Measurements from ENCODE around the gene SYNE2. TPM values are rescaled to one million over a fixed set of nuclear protein-coding genes. Genes with fewer than 3 reads are reported as not detected.

The SYNE2 gene
- total RNA-seq, 1 donor from 2014 or later: 81.4 TPM

DNA sequence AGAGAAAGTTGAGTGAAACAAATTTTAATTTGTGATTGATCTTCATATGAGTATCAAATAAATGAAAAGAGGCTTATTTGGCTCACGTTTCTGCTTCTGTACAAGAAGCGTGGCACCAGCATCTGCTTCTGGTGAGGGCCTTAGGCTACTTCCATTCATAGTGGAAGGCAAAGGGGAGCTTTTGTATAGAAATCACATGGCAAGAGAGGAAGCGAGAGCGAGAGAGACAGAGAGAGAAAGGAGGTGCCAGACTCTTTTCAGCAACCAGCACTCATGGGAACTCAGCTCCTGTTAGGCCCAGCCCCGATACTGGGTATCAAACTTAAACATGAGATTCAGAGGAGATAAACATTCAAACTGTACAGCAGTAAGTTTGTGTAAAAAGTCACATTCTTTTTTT, 121.4 kb downstream of the SYNE2 start:
- no peak overlapping the region for H3K27ac ChIP-seq (ENCODE audit: low read depth, low read length)
- H3K4me3 ChIP-seq (ENCODE audit: low read length in 3 of 3): no peak overlapping the region
- no peaks in the 10 kb centered on the region for H3K27me3 ChIP-seq (ENCODE audit: control insufficient read depth in 3 of 3, insufficient read depth in 3 of 3, low read length in 3 of 3)
- H3K9me3 ChIP-seq (ENCODE audit: control insufficient read depth in 3 of 3, low read length in 3 of 3): no peaks in the 10 kb centered on the region
- H3K4me1 ChIP-seq (ENCODE audit: control insufficient read depth in 3 of 3, insufficient read depth in 3 of 3, low read length in 3 of 3): no peaks in the 10 kb centered on the region
- H3K9ac ChIP-seq (ENCODE audit: low read depth in 1 of 3, low read length in 3 of 3): no peak overlapping the region
- peaks cover 0 to 5% (median 0%) of the 10 kb centered on the region in 3 donors for H3K36me3 ChIP-seq (ENCODE audit: control insufficient read depth in 3 of 3, insufficient read depth in 3 of 3, low read length in 3 of 3)

DNA sequence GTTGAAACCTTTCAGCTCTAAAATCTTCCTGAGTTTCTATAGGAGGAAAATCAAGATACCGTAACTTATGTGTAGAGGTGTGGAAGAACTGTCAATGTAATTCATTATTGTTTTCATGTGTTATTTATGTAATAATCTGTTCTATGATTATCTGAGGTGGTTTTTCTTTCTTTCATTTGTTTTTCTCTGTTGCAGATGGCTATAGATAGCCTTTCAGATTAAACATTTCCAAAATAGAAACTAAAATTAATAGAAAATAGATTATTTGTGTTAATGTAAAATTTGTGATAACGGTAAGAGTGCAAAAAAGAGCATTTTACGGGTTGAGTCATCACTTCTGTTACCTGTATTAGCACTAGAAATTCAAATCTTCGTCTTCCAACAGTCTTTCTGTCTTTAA, 128.8 kb downstream of the SYNE2 start:
- H3K9ac ChIP-seq (ENCODE audit: low read depth in 1 of 3, low read length in 3 of 3): no peak overlapping the region
- H3K27me3 ChIP-seq (ENCODE audit: control insufficient read depth in 3 of 3, insufficient read depth in 3 of 3, low read length in 3 of 3): no peaks in the 10 kb centered on the region
- H3K27ac ChIP-seq (ENCODE audit: low read depth, low read length): no peak overlapping the region
- peaks cover 0 to 8% (median 4%) of the 10 kb centered on the region in 3 donors for H3K36me3 ChIP-seq (ENCODE audit: control insufficient read depth in 3 of 3, insufficient read depth in 3 of 3, low read length in 3 of 3)
- no peak overlapping the region for H3K4me3 ChIP-seq (ENCODE audit: low read length in 3 of 3)
- H3K4me1 ChIP-seq (ENCODE audit: control insufficient read depth in 3 of 3, insufficient read depth in 3 of 3, low read length in 3 of 3): no peaks in the 10 kb centered on the region
- no peaks in the 10 kb centered on the region for H3K9me3 ChIP-seq (ENCODE audit: control insufficient read depth in 3 of 3, low read length in 3 of 3)

DNA sequence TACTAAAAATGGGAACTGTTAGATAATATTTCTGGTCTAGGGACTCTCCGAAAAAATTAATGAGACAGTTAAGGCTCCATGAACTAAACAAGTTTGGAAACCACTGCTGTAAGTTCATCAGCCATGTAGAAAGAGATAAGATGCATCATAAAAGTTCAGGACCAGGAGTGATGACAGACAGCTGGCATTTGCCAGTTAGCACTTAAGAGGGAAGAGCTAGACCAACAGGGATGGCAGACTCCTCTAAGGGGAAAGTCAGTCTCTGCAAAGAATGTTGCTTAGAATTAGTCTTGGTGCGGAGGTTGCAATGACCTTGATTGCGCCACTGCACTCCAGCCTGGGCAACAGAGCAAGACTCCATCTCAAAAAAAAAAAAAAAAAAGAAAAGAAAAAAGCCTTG, 129.4 kb downstream of the SYNE2 start:
- Histone ChIP-seq H3K27ac (ENCODE audit: low read depth, low read length) (no peak overlapping the region), H3K36me3 (ENCODE audit: control insufficient read depth in 3 of 3, insufficient read depth in 3 of 3, low read length in 3 of 3) (peaks cover 0 to 8% (median 4%) of the 10 kb centered on the region in 3 donors), H3K9ac (ENCODE audit: low read depth in 1 of 3, low read length in 3 of 3) (no peak overlapping the region), H3K4me3 (ENCODE audit: low read length in 3 of 3) (no peak overlapping the region), H3K4me1 (ENCODE audit: control insufficient read depth in 3 of 3, insufficient read depth in 3 of 3, low read length in 3 of 3) (no peaks in the 10 kb centered on the region), H3K9me3 (ENCODE audit: control insufficient read depth in 3 of 3, low read length in 3 of 3) (no peaks in the 10 kb centered on the region), H3K27me3 (ENCODE audit: control insufficient read depth in 3 of 3, insufficient read depth in 3 of 3, low read length in 3 of 3) (no peaks in the 10 kb centered on the region)

DNA sequence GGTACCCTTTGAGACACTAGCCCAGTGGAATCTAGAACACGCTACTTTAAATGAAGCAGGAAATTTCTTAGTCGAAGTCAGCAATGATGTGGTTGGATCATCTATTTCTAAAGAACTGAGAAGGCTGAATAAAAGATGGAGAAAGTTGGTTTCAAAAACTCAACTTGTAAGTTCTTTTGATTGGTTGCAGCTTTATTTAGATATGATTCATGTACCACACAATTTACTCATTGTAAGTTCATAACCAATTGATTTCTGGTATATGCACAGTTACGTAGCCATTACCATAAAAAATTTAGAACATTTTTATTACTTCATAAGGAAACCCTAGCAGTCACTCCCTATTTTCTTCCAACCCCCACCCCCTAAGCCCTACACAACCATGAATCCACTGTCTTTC, 129.8 kb downstream of the SYNE2 start:
- no peak overlapping the region for H3K4me3 ChIP-seq (ENCODE audit: low read length in 3 of 3)
- H3K9ac ChIP-seq (ENCODE audit: low read depth in 1 of 3, low read length in 3 of 3): no peak overlapping the region
- H3K4me1 ChIP-seq (ENCODE audit: control insufficient read depth in 3 of 3, insufficient read depth in 3 of 3, low read length in 3 of 3): no peaks in the 10 kb centered on the region
- no peaks in the 10 kb centered on the region for H3K9me3 ChIP-seq (ENCODE audit: control insufficient read depth in 3 of 3, low read length in 3 of 3)
- H3K27ac ChIP-seq (ENCODE audit: low read depth, low read length): no peak overlapping the region
- no peaks in the 10 kb centered on the region for H3K27me3 ChIP-seq (ENCODE audit: control insufficient read depth in 3 of 3, insufficient read depth in 3 of 3, low read length in 3 of 3)
- peaks cover 0 to 8% (median 4%) of the 10 kb centered on the region in 3 donors for H3K36me3 ChIP-seq (ENCODE audit: control insufficient read depth in 3 of 3, insufficient read depth in 3 of 3, low read length in 3 of 3)

GRCh38 chr14:63986789-63987533, 134.2 kb downstream of the SYNE2 start:
- peaks cover 0 to 12% (median 8%) of the 10 kb centered on the region in 3 donors for H3K36me3 ChIP-seq (ENCODE audit: control insufficient read depth in 3 of 3, insufficient read depth in 3 of 3, low read length in 3 of 3)

DNA sequence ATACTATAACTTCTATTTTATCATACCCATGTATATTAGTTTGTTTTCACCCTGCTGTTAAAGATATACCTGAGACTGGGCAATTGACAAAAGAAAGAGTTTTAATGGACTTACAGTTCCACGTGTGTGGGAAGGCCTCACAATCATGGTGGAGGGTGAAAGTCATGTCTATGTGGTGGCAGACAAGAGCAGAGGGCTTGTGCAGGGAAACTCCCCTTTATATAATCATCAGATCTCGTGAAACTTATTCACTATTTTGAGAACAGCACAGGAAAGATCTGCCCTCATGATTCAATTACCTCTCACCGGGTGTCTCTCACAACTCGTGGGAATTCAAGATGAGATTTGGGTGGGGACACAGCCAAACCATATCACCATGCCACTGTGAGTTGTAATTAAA, 135.8 kb downstream of the SYNE2 start:
- H3K36me3 ChIP-seq (ENCODE audit: control insufficient read depth in 3 of 3, insufficient read depth in 3 of 3, low read length in 3 of 3): peaks cover 0 to 18% (median 10%) of the 10 kb centered on the region in 3 donors
- H3K4me3 ChIP-seq (ENCODE audit: low read length in 3 of 3): no peak overlapping the region
- no peaks in the 10 kb centered on the region for H3K4me1 ChIP-seq (ENCODE audit: control insufficient read depth in 3 of 3, insufficient read depth in 3 of 3, low read length in 3 of 3)
- no peak overlapping the region for H3K27ac ChIP-seq (ENCODE audit: low read depth, low read length)
- H3K9ac ChIP-seq (ENCODE audit: low read depth in 1 of 3, low read length in 3 of 3): no peak overlapping the region
- H3K27me3 ChIP-seq (ENCODE audit: control insufficient read depth in 3 of 3, insufficient read depth in 3 of 3, low read length in 3 of 3): no peaks in the 10 kb centered on the region
- no peaks in the 10 kb centered on the region for H3K9me3 ChIP-seq (ENCODE audit: control insufficient read depth in 3 of 3, low read length in 3 of 3)

More at GRCh38 chr14:63986789-63987533, 134.2 kb downstream of the SYNE2 start:
- no peaks in the 10 kb centered on the region for H3K9me3 ChIP-seq (ENCODE audit: control insufficient read depth in 3 of 3, low read length in 3 of 3)
- H3K4me1 ChIP-seq (ENCODE audit: control insufficient read depth in 3 of 3, insufficient read depth in 3 of 3, low read length in 3 of 3): no peaks in the 10 kb centered on the region
- no peaks in the 10 kb centered on the region for H3K27me3 ChIP-seq (ENCODE audit: control insufficient read depth in 3 of 3, insufficient read depth in 3 of 3, low read length in 3 of 3)
- H3K27ac ChIP-seq (ENCODE audit: low read depth, low read length): no peak overlapping the region
- H3K4me3 ChIP-seq (ENCODE audit: low read length in 3 of 3): no peak overlapping the region
- H3K9ac ChIP-seq (ENCODE audit: low read depth in 1 of 3, low read length in 3 of 3): no peak overlapping the region

DNA sequence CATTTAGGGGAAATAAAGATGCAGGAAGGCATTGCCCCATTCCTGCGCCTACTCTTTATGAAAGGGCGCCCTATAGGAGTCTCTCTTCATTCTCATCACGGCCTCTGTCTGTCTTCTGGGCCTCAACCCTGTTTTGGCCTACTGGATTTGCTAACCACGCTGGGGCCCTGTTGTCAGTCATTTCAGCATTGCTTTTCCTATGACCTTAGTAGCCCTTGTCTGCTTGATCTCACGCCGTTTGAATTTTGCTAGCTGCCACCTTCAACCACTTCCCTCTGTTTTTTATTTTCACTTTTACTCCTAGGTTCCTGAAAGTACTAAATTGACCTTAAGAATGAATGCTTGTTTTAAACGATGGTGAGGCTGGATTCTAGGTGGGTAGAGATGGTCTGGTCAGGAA, 139.0 kb downstream of the SYNE2 start:
- no peak overlapping the region for H3K9ac ChIP-seq (ENCODE audit: low read depth in 1 of 3, low read length in 3 of 3)
- H3K27me3 ChIP-seq (ENCODE audit: control insufficient read depth in 3 of 3, insufficient read depth in 3 of 3, low read length in 3 of 3): no peaks in the 10 kb centered on the region
- no peaks in the 10 kb centered on the region for H3K9me3 ChIP-seq (ENCODE audit: control insufficient read depth in 3 of 3, low read length in 3 of 3)
- H3K27ac ChIP-seq (ENCODE audit: low read depth, low read length): no peak overlapping the region
- peaks cover 2 to 23% (median 13%) of the 10 kb centered on the region in 3 donors for H3K36me3 ChIP-seq (ENCODE audit: control insufficient read depth in 3 of 3, insufficient read depth in 3 of 3, low read length in 3 of 3)
- no peak overlapping the region for H3K4me3 ChIP-seq (ENCODE audit: low read length in 3 of 3)
- no peaks in the 10 kb centered on the region for H3K4me1 ChIP-seq (ENCODE audit: control insufficient read depth in 3 of 3, insufficient read depth in 3 of 3, low read length in 3 of 3)

DNA sequence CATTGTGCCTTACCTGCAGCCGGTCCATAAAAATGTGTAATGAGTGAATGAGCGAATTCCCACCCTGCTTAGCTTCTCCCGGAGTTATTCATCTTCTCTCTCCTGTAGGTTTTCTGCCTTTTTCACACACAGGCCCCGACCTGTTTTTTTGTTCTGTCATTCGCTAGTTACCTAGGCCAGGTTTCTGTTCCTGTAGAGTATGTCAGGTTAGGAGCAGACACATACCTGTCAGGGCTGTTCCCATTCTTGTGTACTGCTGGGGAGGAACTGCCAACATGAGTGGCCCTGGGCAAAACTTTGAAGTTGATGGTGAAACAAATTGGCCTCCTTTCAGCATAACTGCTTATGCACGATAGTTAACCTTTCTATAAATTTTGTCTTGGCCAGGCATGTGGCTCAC, 140.1 kb downstream of the SYNE2 start:
- no peak overlapping the region for H3K4me3 ChIP-seq (ENCODE audit: low read length in 3 of 3)
- peaks cover 2 to 23% (median 18%) of the 10 kb centered on the region in 3 donors for H3K36me3 ChIP-seq (ENCODE audit: control insufficient read depth in 3 of 3, insufficient read depth in 3 of 3, low read length in 3 of 3)
- no peaks in the 10 kb centered on the region for H3K27me3 ChIP-seq (ENCODE audit: control insufficient read depth in 3 of 3, insufficient read depth in 3 of 3, low read length in 3 of 3)
- no peak overlapping the region for H3K27ac ChIP-seq (ENCODE audit: low read depth, low read length)
- no peak overlapping the region for H3K9ac ChIP-seq (ENCODE audit: low read depth in 1 of 3, low read length in 3 of 3)
- no peaks in the 10 kb centered on the region for H3K9me3 ChIP-seq (ENCODE audit: control insufficient read depth in 3 of 3, low read length in 3 of 3)
- no peaks in the 10 kb centered on the region for H3K4me1 ChIP-seq (ENCODE audit: control insufficient read depth in 3 of 3, insufficient read depth in 3 of 3, low read length in 3 of 3)

DNA sequence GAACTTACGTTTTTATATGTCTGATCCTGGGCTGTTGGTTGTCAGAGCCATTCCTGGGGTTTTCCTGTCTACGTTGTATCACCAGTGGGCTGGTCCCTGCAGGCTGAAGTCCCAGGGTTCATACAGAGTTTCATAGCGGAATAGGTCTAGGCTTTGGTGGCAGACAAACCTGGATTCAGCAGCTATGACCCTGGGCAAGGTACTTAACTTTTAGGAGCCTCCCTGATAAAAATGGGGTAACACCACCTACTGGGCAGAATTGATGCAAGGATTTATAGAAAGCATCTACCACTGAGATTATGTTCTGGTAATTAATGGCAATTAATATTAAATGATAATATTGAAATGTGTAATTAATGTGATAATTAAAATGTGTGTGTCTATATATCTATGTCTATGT, 141.2 kb downstream of the SYNE2 start:
- H3K36me3 ChIP-seq (ENCODE audit: control insufficient read depth in 3 of 3, insufficient read depth in 3 of 3, low read length in 3 of 3): peaks cover 3 to 26% (median 19%) of the 10 kb centered on the region in 3 donors
- H3K9ac ChIP-seq (ENCODE audit: low read depth in 1 of 3, low read length in 3 of 3): no peak overlapping the region
- no peaks in the 10 kb centered on the region for H3K4me1 ChIP-seq (ENCODE audit: control insufficient read depth in 3 of 3, insufficient read depth in 3 of 3, low read length in 3 of 3)
- H3K9me3 ChIP-seq (ENCODE audit: control insufficient read depth in 3 of 3, low read length in 3 of 3): no peaks in the 10 kb centered on the region
- H3K27ac ChIP-seq (ENCODE audit: low read depth, low read length): no peak overlapping the region
- H3K4me3 ChIP-seq (ENCODE audit: low read length in 3 of 3): no peak overlapping the region
- no peaks in the 10 kb centered on the region for H3K27me3 ChIP-seq (ENCODE audit: control insufficient read depth in 3 of 3, insufficient read depth in 3 of 3, low read length in 3 of 3)

DNA sequence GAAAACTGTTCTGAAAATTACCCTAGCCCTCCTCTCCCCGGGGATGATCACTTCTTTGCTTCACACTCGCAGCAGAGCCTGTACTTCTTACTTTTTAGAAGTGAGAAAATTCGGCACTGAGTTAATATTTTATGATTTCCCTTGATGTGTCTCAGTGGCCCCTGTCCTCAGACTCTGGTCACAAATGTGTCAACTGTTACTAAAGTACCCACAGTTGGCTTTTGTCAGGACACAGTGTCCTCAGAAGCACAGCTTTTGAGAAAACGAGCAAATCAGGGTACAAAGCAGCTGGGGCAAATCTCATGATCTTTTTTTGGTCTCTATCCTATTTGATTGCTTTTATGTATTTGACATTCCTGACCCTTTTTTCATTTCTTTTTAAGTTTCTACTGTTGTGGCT, 142.5 kb downstream of the SYNE2 start:
- Histone ChIP-seq H3K4me1 (ENCODE audit: control insufficient read depth in 3 of 3, insufficient read depth in 3 of 3, low read length in 3 of 3) (no peaks in the 10 kb centered on the region), H3K27ac (ENCODE audit: low read depth, low read length) (no peak overlapping the region), H3K27me3 (ENCODE audit: control insufficient read depth in 3 of 3, insufficient read depth in 3 of 3, low read length in 3 of 3) (no peaks in the 10 kb centered on the region), H3K36me3 (ENCODE audit: control insufficient read depth in 3 of 3, insufficient read depth in 3 of 3, low read length in 3 of 3) (peaks cover 6 to 32% (median 29%) of the 10 kb centered on the region in 3 donors), H3K4me3 (ENCODE audit: low read length in 3 of 3) (no peak overlapping the region), H3K9ac (ENCODE audit: low read depth in 1 of 3, low read length in 3 of 3) (no peak overlapping the region), H3K9me3 (ENCODE audit: control insufficient read depth in 3 of 3, low read length in 3 of 3) (no peaks in the 10 kb centered on the region)
